ENCODE data around the gene CCDC112.

Gene CCDC112

GRCh38 chr5:115321309-115321708 lies 24.9 kb upstream of the CCDC112 start:
- Mint-ChIP-seq H3K27me3 (ENCODE audit: low read depth) (no peaks in the 10 kb centered on the region), H3K4me3 (no peak overlapping the region), H3K9me3 (peaks cover 3% of the 10 kb centered on the region), H3K4me1 (peaks cover 13% of the 10 kb centered on the region), H3K36me3 (ENCODE audit: low read depth) (no peaks in the 10 kb centered on the region), H3K27ac (no peak overlapping the region)
- no peak for TF ChIP-seq CTCF (IDR thresholded peaks at IDR 0.05; ENCODE audit: unreplicated experiment in 3 of 3)

- Mint-ChIP-seq H3K27me3 (ENCODE audit: low read depth) (no peaks in the 10 kb centered on the region), H3K4me1 (peaks cover 7% of the 10 kb centered on the region), H3K9me3 (peaks cover 3% of the 10 kb centered on the region), H3K4me3 (no peak overlapping the region), H3K36me3 (ENCODE audit: low read depth) (no peaks in the 10 kb centered on the region), H3K27ac (no peak overlapping the region)
- no peak for TF ChIP-seq CTCF (IDR thresholded peaks at IDR 0.05; ENCODE audit: unreplicated experiment in 3 of 3)
Observed at GRCh38 chr5:115320515-115320914, 24.1 kb upstream of the CCDC112 start.

GRCh38 chr5:115320006-115320405 lies 23.6 kb upstream of the CCDC112 start:
- no peak for TF ChIP-seq CTCF (IDR thresholded peaks at IDR 0.05; ENCODE audit: unreplicated experiment in 3 of 3)
- H3K27me3 Mint-ChIP-seq (ENCODE audit: low read depth), result no peaks in the 10 kb centered on the region
- H3K9me3 Mint-ChIP-seq, result peaks cover 3% of the 10 kb centered on the region
- peaks cover 7% of the 10 kb centered on the region for H3K4me1 Mint-ChIP-seq
- H3K36me3 Mint-ChIP-seq (ENCODE audit: low read depth), result no peaks in the 10 kb centered on the region
- H3K27ac Mint-ChIP-seq, result no peak overlapping the region
- no peak overlapping the region for H3K4me3 Mint-ChIP-seq

GRCh38 chr5:115319007-115319406 lies 22.6 kb upstream of the CCDC112 start:
- H3K27me3 Mint-ChIP-seq (ENCODE audit: low read depth), result no peaks in the 10 kb centered on the region
- TF ChIP-seq CTCF (IDR thresholded peaks at IDR 0.05; ENCODE audit: unreplicated experiment in 3 of 3), result no peak
- no peak overlapping the region for H3K4me3 Mint-ChIP-seq
- H3K9me3 Mint-ChIP-seq, result peaks cover 3% of the 10 kb centered on the region
- peaks cover 7% of the 10 kb centered on the region for H3K4me1 Mint-ChIP-seq
- no peaks in the 10 kb centered on the region for H3K36me3 Mint-ChIP-seq (ENCODE audit: low read depth)
- H3K27ac Mint-ChIP-seq, result no peak overlapping the region

GRCh38 chr5:115317736-115318135 lies 21.3 kb upstream of the CCDC112 start:
- H3K27ac Mint-ChIP-seq, result peak overlapping the region in 1 of 3 experiments; percentile 30
- no peak overlapping the region for H3K4me3 Mint-ChIP-seq
- no peak for TF ChIP-seq CTCF (IDR thresholded peaks at IDR 0.05; ENCODE audit: unreplicated experiment in 3 of 3)
- no peaks in the 10 kb centered on the region for H3K27me3 Mint-ChIP-seq (ENCODE audit: low read depth)
- peaks cover 7% of the 10 kb centered on the region for H3K4me1 Mint-ChIP-seq
- no peaks in the 10 kb centered on the region for H3K9me3 Mint-ChIP-seq
- H3K36me3 Mint-ChIP-seq (ENCODE audit: low read depth), result no peaks in the 10 kb centered on the region

- H3K36me3 Mint-ChIP-seq (ENCODE audit: low read depth), result no peaks in the 10 kb centered on the region
- no peaks in the 10 kb centered on the region for H3K27me3 Mint-ChIP-seq (ENCODE audit: low read depth)
- H3K4me1 Mint-ChIP-seq, result peaks cover 7% of the 10 kb centered on the region
Observed at GRCh38 chr5:115317320-115317719, 20.9 kb upstream of the CCDC112 start.

More at GRCh38 chr5:115317320-115317719, 20.9 kb upstream of the CCDC112 start:
- TF ChIP-seq CTCF (IDR thresholded peaks at IDR 0.05; ENCODE audit: unreplicated experiment in 3 of 3), result no peak
- H3K4me3 Mint-ChIP-seq, result no peak overlapping the region
- no peaks in the 10 kb centered on the region for H3K9me3 Mint-ChIP-seq
- H3K27ac Mint-ChIP-seq, result peak overlapping the region in 1 of 3 experiments; percentile 30

All from nephron (organoid).